Stimulated activated CD4-positive, alpha-beta T cell treated with anti-CD3 and anti-CD28 coated beads, Interleukin-1b, Interleukin-23, amount 100 ng/mL, for 1 hour (primary cell): ENCODE results near the gene DENND4B.
"Not testable (repeated sequence)": the region's sequence is repeated elsewhere in the genome, so short reads cannot be mapped to it uniquely, and the experiment has no call there.

ENCODE experiments used
- DNase-seq, 2 donors: peaks; one replicate each; pipeline ENCODE4 v3.0.0-alpha.2; 2020; ENCODE audit warnings: low read depth in 2 of 2

Gene DENND4B, protein sequence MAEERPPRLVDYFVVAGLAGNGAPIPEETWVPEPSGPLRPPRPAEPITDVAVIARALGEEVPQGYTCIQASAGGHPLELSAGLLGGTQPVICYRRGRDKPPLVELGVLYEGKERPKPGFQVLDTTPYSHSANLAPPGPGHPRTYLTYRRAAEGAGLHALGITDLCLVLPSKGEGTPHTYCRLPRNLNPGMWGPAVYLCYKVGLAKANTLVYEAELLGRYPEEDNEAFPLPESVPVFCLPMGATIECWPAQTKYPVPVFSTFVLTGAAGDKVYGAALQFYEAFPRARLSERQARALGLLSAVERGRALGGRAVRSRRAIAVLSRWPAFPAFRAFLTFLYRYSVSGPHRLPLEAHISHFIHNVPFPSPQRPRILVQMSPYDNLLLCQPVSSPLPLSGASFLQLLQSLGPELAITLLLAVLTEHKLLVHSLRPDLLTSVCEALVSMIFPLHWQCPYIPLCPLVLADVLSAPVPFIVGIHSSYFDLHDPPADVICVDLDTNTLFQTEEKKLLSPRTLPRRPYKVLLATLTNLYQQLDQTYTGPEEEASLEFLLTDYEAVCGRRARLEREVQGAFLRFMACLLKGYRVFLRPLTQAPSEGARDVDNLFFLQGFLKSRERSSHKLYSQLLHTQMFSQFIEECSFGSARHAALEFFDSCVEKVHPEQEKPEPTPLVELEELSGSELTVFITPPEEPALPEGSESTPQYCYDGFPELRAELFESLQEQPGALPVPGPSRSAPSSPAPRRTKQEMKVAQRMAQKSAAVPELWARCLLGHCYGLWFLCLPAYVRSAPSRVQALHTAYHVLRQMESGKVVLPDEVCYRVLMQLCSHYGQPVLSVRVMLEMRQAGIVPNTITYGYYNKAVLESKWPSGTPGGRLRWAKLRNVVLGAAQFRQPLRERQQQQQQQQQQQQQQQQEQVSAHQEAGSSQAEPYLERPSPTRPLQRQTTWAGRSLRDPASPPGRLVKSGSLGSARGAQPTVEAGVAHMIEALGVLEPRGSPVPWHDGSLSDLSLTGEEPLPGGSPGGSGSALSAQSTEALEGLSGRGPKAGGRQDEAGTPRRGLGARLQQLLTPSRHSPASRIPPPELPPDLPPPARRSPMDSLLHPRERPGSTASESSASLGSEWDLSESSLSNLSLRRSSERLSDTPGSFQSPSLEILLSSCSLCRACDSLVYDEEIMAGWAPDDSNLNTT (N-terminal part only)

DNA sequence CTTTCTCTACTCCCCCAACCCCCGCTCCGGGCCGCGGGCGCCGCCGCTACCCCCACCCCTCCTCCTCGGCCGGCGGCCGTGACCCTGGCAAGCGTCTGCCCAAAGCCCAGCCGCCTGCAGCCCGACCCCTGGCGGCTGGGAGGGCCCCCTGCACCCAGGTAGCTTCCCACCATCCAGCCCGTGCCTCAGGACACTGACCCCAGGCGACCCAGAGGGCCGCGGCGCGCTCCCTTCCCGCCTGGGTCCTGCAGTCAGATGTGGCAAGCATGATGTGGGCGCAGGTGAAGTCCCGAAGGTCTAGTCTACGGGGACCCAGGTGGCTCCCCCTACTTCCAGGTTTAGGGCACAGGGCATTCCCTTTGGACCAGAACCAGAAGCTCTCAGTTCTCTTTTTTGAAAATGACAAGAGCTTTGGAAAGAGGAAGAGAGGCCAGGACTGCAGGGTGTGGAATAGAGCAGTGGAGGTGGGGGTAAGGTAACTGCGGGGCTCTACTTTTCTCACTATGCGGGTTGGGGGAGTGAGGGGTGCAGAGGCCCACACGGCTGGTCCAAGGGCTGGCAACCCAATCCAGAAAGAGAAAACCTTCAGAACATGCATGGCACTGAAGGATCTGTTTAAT, at the start of gene DENND4B:
DENND4B (minus strand) TSS at position 97 of the 620 bp plus-strand sequence. CDS start 2,344 bp downstream, outside the sequence.
- peak; percentile 46 to 52 for DNase-seq

DNA sequence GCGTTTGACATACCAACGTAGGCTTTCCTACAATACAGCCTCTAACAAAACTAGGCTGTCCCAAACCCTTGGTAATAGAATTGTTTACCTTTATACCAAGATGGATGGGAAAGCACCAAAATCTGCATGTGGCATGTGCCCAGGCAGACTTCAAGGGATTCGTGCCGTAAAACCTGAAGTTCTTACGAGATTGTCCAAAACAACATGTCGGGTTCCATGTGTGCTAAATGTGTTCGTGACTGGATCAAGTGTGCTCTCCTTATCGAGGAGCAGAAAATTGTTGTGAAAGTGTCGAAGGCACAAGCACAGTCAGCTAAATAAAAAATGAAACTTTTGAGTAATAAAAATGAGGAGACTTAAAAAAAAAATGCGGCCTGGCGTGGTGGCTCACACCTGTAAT, 49.1 kb upstream of the DENND4B start:
- DNase-seq = no peak

DNA sequence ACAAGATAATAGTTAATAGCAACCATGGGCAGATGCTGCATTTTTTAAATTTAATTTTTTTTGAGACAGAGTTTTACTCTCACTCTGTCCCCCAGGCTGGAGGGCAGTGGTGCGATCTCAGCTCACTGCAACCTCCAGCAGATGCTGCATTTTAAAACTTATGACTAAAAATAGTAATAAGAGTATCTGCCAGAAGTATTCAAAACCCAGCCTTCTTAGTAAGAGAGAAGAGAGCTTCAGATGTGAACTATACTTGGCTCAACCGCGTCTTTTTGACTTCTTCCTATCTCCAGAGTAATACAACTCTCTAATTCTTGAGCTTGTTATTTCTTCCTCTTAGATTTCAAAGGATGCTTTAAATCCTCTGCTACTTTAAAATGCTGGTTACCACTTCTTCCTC, 48.7 kb upstream of the DENND4B start:
- no peak for DNase-seq

DNA sequence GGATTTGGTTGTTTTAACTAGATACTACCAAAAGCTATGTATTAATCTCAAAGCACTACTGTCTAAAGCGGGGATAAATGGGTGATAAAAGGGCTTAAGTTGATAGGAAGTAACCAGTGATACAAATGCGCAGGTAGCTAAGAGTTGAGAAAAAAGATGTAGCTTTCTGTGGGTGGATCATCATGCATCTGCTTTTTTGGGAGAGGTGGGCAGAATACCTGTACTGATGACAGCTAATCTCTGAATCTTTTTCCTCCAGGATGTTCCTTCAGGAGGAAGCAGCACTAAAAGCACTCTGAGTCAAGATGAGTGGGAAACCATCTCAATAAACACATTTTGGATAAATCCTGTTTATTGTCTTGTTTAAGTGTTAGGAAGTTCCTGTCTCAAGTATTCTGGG, 45.3 kb upstream of the DENND4B start:
- no peak for DNase-seq

DNA sequence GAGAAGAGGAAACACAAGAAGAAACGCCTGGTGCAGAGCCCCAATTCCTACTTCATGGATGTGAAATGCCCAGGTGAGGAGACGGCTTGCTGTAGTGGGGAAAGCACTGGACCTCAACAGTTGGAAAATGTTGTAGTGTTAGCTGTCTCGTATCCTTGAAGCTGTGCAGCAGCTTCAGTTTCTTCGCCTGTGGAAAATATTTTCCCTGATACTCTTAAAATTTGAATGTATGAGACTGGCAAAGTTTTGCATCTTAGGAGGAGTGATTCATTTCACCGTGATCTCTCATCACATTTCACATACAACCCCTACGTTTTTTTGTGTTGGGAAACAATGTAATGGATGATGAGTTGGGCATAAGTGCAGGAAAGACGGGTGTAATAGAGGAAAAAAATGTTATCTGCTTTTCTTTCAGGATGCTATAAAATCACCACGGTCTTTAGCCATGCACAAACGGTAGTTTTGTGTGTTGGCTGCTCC, 44.7 kb upstream of the DENND4B start:
- no peak for DNase-seq

DNA sequence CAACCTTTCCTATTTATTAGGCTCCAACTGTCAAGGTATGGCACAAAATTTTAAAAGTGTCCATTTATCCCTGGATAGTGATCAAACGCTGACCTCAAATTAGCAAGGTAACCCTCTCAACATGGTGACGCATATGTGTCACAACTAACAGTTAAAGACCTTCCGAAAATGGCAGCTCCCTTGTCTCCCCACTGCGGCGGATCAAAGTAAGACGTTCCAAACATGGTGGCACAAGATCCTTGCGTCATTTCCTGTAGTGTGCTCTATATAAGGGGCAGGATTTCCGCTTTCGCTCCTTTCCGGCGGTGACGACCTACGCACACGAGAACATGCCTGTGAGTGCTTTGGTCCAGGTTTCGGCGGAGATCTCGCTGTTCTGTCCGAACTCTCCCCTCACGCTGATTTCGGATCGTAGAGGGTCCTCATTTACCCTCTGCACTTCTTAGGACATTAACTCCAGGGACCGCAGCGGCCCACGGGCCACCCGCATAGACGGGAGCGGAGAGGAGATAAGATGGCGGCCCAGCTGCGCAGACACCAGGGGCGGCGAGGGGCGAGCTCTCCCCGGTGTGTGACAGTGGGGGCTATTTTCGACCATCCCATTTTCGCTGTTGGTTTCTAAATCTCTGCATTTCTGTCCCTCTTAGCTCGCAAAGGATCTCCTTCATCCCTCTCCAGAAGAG, 44.1 kb upstream of the DENND4B start, which contains the start of gene RPS27:
RPS27 (plus strand) TSS at position 295 of the 683 bp plus-strand sequence; CDS start at position 330, 35 bp downstream.
- peak; percentile 61 to 84 for DNase-seq

DNA sequence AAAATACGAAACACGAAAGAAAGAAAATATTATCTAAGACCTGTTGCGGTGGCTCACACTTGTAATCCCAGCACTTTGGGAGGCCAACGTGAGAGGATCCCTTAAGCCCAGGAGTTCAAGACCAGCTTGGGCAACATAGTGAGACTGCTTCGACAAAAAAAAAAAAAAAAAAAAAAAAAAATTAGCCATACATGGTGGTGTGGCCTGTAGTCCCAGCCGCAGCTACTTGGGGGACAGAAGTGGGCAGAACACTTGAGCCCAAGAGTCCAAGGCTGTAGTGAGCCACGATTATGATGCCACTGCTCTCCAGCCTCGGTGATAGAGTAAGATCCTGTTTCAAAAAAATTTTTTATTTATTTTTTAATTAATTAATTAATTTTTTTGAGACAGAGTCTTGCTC, 41.1 kb upstream of the DENND4B start:
- DNase-seq = no peak

DNA sequence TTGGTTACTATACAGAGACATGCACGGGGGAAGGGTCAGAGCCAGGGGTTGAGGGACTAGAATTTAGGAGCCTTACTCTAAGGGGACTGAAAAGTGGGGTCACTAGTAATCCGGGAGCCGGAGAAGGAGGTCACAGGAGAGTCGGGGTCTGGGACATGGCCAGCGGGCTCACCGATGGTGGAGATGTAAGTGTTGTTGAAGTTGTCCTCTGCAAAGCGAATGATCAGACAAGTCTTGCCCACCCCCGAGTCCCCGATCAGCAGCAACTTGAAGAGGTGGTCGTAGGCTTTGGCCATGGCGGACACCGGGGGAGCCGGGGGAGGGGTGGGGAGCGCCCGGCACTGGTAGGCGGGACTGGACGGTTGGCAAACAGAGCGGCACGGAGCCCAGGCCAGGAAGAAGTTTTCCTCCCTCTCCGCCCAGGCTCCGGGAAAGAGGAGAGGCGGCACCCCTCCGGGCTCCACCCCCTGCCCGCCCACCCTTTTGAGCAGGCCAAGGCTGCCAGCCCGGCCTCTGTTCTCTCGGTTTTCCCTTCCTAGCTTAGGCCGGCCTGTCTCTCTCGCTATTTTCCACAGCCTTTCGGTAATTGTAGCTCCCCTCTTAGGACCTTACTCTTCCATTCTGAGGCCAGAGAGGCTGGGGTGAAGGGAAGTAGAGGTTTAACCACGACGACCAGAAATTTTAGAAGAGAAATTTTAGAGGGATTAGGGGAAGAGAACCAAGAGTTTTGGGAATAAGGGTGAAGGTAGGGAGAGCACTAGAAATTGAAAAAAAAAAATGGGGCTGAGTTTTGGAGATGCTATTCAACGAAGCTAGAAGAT, 39.6 kb upstream of the DENND4B start, which contains the start of gene RAB13:
RAB13 (minus strand) TSS at position 399 of the 821 bp plus-strand sequence; CDS start at position 296, 103 bp downstream.
- no peak for DNase-seq

DNA sequence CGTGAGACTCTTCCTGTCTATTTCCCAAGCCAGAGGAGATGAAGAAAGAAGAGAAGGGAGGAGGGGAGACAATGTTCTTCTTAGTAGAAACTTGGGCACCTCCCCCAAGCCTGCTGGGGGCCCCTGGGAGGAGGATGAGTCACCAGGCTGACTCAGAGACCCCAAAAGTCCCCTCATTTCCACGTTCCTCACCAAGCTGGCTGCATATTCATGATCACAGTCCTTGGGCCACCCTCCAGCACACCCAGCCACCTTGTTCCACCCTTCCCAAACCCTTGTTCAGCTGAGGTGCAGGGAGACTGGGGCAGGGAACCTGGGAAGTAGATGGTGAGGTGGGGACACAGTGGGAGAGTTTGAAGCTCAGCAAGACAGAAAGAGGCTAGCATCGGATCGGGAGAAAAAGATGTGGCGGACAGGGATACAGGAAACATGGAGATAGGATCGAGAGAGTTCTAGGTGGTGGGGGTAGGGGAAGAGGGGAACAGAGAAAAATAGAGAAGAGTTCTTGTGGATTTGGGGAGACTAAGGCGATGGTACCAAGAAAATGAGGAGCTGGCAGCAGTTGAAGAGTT, 38.9 kb upstream of the DENND4B start:
- DNase-seq = no peak

DNA sequence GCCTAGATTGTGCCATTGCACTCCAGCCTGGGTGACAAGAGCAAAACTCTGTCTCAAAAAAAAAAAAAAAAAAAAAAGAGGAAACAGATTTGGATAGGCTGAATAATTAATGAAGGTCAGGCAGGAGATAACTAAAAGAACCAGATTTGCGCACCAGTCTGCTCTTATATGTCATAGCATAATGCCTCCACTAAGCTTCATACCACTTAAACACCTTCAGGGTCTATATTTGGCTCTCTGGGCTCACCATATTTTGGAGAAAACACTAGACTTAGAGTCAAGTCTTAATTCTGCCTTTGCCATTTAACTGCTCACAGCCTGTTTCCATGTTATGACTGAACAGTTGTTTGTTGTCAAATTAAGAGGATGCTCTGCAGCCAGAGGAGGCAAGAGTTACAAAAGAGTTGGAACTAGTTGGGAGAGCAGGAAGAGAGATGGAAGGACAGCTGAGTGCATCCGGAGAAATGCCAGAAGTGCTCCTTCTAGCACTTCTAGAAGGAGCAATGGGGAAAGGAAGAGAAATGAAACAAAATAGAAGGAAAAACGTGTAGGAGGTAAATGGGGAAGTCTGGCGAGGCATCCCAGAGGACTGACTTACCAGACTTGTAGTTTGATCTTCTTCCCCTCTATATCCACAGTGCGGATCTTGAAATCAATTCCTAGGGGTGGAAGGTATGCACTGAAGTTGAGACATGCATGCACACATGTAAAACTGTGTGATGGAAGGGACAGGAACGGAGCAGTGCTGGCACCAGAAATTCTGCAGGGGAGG, 37.8 kb upstream of the DENND4B start:
- DNase-seq = no peak

DNA sequence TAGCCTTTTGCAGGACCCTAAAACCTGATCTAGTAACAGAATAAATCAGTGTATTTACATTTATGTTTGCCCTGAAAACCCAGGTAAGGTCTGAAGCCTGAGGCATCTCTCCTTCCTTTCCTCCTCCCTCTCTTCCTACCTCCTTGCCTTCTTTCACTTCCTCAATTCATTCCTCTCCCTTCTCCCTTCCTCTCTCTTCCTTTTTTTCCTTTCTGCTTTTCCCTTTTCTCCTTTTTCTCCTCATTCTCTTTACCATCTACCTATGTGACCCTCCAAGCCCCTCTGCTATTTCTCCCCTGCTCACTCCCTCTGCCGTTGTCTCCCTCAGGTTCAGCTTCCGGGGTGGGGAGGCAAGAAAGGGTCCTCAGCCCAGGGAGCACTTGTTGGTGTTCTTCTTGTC, 35.2 kb upstream of the DENND4B start:
- DNase-seq = not testable (repeated sequence)

DNA sequence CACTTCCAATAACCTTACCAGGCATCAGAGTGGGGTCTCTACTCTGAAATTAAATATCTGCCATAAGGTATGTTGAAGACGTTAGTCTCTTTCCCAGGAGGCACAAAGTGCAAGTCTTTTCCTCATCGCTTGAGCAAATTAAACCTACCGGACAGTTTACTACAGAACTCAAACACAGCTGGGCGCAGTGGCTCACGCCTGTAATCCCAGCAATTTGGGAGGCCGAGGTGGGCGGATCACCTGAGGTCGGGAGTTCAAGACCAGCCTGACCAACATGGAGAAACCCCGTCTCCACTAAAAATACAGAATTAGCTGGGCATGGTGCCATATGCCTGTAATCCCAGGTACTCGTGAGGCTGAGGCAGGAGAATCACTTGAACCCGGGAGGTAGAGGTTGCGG, 32.6 kb upstream of the DENND4B start:
- not testable (repeated sequence) for DNase-seq

DNA sequence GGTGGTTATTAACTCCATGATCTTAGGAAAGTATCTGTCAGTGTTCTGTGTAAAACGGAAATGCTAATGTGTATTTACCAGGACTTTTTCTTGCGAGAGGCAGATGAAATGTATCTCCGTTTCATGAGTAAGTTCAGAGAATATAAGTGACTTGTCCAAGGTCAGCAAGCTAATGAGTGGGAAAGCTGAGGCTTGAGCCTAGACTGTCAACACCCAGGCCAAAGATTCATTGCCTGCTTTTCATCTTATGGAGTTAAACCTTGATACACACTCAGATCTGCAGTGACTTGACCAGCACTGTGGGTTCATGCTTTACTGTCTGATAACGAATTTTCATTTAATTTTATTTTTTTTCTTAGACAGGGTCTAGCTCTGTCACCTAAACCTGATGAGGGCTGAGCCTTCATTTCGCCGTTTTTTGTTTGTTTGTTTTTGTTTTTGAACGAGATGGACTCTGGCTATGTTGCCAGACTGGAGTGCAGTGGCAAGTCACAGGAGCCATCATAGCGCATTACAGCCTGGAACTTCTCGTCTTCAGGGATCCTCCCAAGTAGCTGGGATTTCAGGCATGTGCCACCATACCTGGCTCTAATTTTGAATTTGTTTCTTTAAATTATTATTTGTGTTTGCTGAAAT, 31.9 kb upstream of the DENND4B start:
- no peak for DNase-seq

DNA sequence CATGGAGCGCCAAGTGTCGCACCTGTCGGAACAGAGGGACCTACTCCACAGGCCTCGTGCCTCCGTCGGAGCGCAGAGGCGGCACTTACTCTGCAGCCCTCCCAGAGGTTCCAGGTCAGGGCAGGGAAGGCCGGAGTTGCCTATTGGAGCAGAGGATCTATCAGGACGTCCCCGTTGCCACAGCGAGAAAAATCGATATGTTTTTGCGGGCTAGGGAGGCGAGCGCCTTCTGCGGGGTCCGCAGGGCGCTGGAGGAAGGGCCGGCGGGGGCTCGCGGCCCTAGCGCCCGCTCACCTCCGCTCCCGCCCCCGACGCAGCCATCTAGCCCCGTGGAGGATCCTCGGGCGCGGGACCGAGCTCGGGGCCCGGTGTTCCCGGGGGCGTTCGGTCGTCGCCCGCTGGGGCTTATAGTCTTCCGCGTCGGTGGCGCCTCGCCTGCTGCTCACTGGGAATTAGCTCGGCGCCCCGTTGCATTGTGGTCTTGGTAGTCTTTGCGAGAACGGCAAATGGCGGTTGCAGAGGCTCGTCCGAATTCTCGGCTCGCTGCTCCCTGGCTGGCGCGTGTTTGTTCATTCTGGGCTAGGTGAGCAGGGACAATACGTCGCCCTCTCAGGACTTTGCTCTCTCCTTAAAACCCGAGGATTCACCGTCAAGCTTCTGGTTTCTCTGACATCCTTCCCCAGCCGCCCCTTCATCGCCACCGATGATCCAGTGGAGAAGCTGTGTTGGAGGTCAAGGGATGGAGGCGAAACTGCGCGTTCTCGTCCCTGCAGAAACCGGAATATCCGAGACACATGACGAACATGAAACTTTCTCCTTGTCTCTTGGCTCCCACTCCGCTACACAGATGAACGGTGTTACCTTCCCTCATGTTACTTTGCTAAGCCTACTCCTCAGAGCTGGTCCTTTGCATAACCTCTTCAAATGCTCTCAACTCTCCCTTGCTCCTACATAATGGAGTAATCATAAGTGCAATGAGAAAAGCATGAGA, 31.0 kb upstream of the DENND4B start, which contains the start of gene JTB:
JTB (minus strand) TSS at position 425 of the 991 bp plus-strand sequence; CDS start at position 3, 422 bp downstream.
- peak in 1 of 2 donors; percentile 66 for DNase-seq

DNA sequence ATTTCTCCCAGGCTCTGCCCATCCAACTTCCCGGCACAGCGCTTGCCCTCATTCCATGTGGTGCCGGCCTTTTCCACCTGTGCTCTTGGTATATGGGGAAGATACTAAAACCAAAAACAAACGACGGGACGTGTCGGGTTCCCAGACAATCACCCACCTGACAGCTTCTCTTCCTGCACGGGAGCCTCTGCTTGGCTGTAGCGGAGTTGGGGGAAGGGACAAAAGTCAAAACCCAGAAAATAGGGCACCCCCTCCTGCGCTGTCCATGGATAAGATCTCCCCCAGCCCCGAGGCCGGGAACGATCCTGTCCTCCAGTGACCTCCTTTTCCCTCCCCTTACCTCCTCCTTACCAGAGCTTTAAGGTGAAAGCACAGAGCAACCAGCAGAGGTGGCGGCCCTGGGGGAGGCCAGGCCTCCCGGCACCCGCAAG, 30.3 kb upstream of the DENND4B start:
- DNase-seq = no peak

DNA sequence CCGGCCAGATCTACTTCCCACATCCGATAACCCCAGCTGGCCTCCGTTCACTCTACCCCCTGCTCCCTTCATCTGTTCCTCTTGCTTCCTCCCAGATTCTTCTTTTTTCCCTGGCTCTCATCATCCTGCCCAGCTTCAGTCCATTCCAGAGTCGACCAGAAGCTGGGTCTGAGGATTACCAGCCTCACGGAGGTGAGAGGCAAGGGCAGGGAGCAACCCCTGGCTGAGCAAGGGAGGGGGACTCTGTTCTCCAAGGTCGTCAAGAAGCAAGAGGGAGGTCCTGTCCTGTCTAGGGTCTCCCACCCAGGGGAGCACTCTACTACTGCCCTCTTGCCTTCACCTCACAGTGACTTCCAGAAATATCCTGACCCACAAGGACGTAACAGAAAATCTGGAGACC, 27.0 kb upstream of the DENND4B start:
- DNase-seq = no peak

DNA sequence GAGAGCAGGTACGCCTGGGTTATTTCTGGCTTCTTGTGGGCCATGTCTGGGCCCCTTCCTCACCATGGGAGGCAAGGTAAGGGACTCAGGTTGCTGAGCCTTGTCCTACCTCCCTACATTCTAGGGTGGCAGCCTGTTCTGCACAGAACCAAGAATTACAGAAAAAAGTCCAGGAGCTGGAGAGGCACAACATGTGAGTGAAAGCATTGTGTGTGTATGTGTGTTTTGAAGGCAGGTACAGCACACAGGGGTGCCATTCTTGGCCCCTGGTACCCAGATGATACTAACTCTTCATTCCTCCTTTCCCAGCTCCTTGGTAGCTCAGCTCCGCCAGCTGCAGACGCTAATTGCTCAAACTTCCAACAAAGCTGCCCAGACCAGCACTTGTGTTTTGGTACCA, 26.6 kb upstream of the DENND4B start:
- DNase-seq = no peak
